ENCODE data around the gene GAS2L1. TPM values are rescaled to one million over a fixed set of nuclear protein-coding genes. Genes with fewer than 3 reads are reported as not detected.

The GAS2L1 gene
- total RNA-seq, 2 donors from 2014 or later: 22.2 to 24.9 TPM

DNA sequence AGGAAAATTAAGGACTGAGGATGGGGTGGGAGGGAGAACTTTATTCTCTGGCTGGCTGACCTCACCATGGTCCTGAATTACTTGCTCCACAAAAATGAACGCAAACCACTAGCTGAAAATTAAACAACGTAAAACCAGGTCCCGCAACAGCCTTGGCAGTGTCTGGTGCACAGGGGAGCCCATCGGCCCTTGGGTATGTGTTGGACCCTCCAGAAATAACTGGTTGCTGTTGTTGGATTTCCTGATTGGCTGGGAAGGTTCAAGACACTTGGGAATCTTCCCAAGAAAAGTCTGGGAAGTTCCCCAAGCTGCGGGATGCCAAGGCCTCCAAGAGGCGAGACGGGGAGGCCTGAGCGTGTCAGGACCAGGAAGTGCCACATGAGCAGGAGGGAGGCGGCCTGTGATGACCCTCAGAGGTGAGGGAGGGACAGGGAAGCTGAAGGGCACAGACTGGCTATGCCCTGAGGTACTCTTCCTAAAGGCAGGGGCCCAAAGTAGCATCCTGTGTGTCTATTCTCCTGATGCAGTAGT lies 19.4 kb downstream of the GAS2L1 start:
- no peaks in the 10 kb centered on the region for H3K9me3 Mint-ChIP-seq
- no peak overlapping the region for H3K4me3 Mint-ChIP-seq
- H3K9ac ChIP-seq (ENCODE audit: extremely low read depth, low read length, poor library complexity, severe bottlenecking): no peak overlapping the region

DNA sequence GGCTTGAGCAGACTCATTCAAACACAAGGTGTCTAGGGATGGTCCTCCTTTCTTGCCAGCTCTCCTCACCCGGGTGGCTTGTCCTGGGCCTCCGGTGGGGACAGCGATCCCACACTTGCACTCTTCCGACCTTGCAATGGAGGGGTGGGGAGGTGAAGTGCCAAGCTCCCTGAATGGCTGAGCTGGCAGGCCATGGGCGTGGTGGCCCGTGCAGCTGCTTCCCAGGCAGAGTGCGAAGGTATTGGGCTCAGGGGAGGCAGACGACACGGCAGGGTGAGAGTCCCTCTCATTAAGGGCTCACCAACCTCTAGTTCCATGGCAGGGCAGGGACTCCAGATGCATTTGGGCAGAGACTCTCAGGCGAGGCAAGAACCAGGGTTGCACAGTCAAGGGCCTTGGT lies 20.0 kb downstream of the GAS2L1 start:
- Histone ChIP-seq H3K4me1 (ENCODE audit: control insufficient read depth, insufficient read depth, low read length) (no peaks in the 10 kb centered on the region), H3K9ac (ENCODE audit: extremely low read depth, low read length, poor library complexity, severe bottlenecking) (no peak overlapping the region), H3K4me3 (ENCODE audit: low read length) (no peak overlapping the region), H3K9me3 (ENCODE audit: control insufficient read depth, low read length) (no peaks in the 10 kb centered on the region), H3K27ac (ENCODE audit: low read depth, low read length) (no peak overlapping the region), H3K36me3 (ENCODE audit: control insufficient read depth, insufficient read depth, low read length) (peaks cover 26% of the 10 kb centered on the region), H3K27me3 (ENCODE audit: control insufficient read depth, insufficient read depth, low read length, poor library complexity, severe bottlenecking) (no peaks in the 10 kb centered on the region)
- Mint-ChIP-seq H3K4me1 (no peaks in the 10 kb centered on the region), H3K27ac (no peak overlapping the region), H3K27me3 (ENCODE audit: insufficient read depth) (no peaks in the 10 kb centered on the region), H3K9me3 (no peaks in the 10 kb centered on the region), H3K4me3 (no peak overlapping the region), H3K36me3 (ENCODE audit: low read depth) (peaks cover 22% of the 10 kb centered on the region)
- DNase-seq: no peak
- 92 to 93% methylated on average over 5 to 10 of the region's 10 CpGs for WGBS, 2 experiments (ENCODE audit: insufficient coverage in 1 of 2, insufficient read length in 1 of 2)
- TF ChIP-seq, protein P1, sequence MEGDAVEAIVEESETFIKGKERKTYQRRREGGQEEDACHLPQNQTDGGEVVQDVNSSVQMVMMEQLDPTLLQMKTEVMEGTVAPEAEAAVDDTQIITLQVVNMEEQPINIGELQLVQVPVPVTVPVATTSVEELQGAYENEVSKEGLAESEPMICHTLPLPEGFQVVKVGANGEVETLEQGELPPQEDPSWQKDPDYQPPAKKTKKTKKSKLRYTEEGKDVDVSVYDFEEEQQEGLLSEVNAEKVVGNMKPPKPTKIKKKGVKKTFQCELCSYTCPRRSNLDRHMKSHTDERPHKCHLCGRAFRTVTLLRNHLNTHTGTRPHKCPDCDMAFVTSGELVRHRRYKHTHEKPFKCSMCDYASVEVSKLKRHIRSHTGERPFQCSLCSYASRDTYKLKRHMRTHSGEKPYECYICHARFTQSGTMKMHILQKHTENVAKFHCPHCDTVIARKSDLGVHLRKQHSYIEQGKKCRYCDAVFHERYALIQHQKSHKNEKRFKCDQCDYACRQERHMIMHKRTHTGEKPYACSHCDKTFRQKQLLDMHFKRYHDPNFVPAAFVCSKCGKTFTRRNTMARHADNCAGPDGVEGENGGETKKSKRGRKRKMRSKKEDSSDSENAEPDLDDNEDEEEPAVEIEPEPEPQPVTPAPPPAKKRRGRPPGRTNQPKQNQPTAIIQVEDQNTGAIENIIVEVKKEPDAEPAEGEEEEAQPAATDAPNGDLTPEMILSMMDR (conservative IDR thresholded peaks at IDR 0.05): no peak

More for the DNA sequence above, 19.4 kb downstream of the GAS2L1 start:
- Histone ChIP-seq H3K36me3 (ENCODE audit: control insufficient read depth, insufficient read depth, low read length) (peaks cover 20% of the 10 kb centered on the region), H3K4me3 (ENCODE audit: low read length) (no peak overlapping the region), H3K4me1 (ENCODE audit: control insufficient read depth, insufficient read depth, low read length) (no peaks in the 10 kb centered on the region), H3K27ac (ENCODE audit: low read depth, low read length) (no peak overlapping the region), H3K27me3 (ENCODE audit: control insufficient read depth, insufficient read depth, low read length, poor library complexity, severe bottlenecking) (no peaks in the 10 kb centered on the region), H3K9me3 (ENCODE audit: control insufficient read depth, low read length) (no peaks in the 10 kb centered on the region)
- H3K27ac Mint-ChIP-seq: no peak overlapping the region
- 90 to 92% methylated on average over 6 to 9 of the region's 9 CpGs for WGBS, 2 experiments (ENCODE audit: insufficient coverage in 1 of 2, insufficient read length in 1 of 2)
- H3K27me3 Mint-ChIP-seq (ENCODE audit: insufficient read depth): no peaks in the 10 kb centered on the region
- DNase-seq: no peak
- peaks cover 20% of the 10 kb centered on the region for H3K36me3 Mint-ChIP-seq (ENCODE audit: low read depth)
- TF ChIP-seq, protein P1 (conservative IDR thresholded peaks at IDR 0.05): no peak
- H3K4me1 Mint-ChIP-seq: no peaks in the 10 kb centered on the region

DNA sequence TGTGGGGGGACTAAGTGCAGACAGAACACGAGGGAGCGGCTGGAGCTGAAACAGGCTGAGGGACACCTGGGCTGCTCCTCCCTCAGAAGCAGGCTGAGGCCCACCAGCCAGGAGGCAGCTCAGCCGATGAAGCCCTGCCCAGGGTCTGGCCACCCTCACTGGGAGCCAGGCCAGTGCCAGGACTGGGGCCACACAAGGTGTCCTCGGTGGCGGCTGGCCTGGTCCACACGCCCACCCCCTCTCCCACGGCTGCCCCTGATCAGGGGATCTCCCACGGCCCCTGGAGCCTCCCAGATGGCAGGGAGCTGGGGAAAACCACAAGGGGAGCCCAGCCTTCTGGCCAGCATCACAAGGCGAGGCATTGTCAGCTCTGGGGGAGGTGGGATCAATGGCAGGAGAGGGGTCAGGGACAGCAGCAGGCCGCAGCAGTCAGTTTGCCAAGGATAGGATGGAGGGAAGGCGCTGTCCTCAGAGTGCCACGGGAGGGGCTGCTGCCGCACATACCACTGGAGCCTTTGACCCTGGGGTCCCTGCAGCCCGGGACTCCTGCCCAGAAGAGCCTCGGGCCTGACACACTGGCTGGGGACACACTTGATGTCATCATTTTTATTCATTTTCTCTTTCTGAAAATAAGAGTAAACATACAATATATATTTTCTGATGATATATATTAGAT lies 20.8 kb downstream of the GAS2L1 start:
- Histone ChIP-seq H3K4me1 (ENCODE audit: control insufficient read depth, insufficient read depth, low read length) (no peaks in the 10 kb centered on the region), H3K36me3 (ENCODE audit: control insufficient read depth, insufficient read depth, low read length) (peaks cover 32% of the 10 kb centered on the region), H3K4me3 (ENCODE audit: low read length) (no peak overlapping the region), H3K9me3 (ENCODE audit: control insufficient read depth, low read length) (no peaks in the 10 kb centered on the region), H3K27ac (ENCODE audit: low read depth, low read length) (no peak overlapping the region), H3K27me3 (ENCODE audit: control insufficient read depth, insufficient read depth, low read length, poor library complexity, severe bottlenecking) (no peaks in the 10 kb centered on the region), H3K9ac (ENCODE audit: extremely low read depth, low read length, poor library complexity, severe bottlenecking) (no peak overlapping the region)
- TF ChIP-seq, protein P1 (conservative IDR thresholded peaks at IDR 0.05): no peak
- Mint-ChIP-seq H3K36me3 (ENCODE audit: low read depth) (peaks cover 22% of the 10 kb centered on the region), H3K4me3 (no peak overlapping the region), H3K27ac (no peak overlapping the region), H3K27me3 (ENCODE audit: insufficient read depth) (no peaks in the 10 kb centered on the region), H3K4me1 (no peaks in the 10 kb centered on the region), H3K9me3 (no peaks in the 10 kb centered on the region)
- 94 to 98% methylated on average over 9 to 15 of the region's 15 CpGs for WGBS, 2 experiments (ENCODE audit: insufficient coverage in 1 of 2, insufficient read length in 1 of 2)
- DNase-seq: no peak
